HCT116 (cell line): Measurements from ENCODE around the gene HIVEP2.

ENCODE experiments used
- CBX3 ChIP-seq: IDR thresholded peaks from 2 replicates; pipeline ENCODE4 v1.6.1; 2012; ENCODE audit warnings: low read depth
- TF ChIP-seq, protein P1 (sequence below), 3 experiments: fragments of 200-600 bp in 1 of 3; sonication (generic) in 1 of 3; IDR thresholded peaks in 2 of 3; conservative IDR thresholded peaks in 1 of 3; 2 replicates each; pipeline ENCODE4 v1.5.1; 2012 to 2017; ENCODE audit warnings: low read depth in 2 of 3, low read length in 2 of 3, antibody characterized with exemption in 1 of 3, borderline replicate concordance in 1 of 3, control low read depth in 1 of 3, mild to moderate bottlenecking in 1 of 3, mixed read lengths in 1 of 3, mixed run types in 1 of 3, moderate library complexity in 1 of 3; ENCODE audit not compliant: insufficient read depth in 1 of 3

DNA sequence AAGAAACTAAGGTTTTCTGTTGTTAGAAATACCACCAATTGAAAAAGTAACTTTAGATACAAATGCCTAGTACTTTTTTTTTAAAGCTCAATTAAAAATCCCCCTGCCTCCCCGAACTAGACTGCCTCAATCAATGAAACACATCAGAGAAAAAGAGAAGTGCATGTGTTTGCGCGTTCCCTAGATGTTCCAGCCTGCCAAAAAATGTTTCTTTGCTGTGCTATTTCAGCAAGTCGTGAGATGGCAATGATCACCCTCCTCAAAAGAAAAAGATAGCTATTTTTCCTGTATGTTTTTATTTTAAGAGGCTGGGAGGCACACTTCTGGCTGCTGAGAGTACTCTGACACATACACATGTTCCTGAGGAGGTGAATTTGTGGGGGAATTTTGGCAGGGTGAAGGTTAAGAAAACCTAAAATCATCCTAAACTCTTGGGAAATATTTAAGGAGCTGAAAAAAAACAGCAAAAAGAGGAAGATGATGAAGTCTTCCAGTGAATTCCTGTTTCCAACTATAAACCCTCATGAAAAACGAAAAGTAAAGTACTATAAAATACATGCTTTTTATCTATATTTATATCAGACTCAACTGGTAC lies 114.8 kb downstream of the HIVEP2 start:
- TF ChIP-seq CBX3: no peak
- TF ChIP-seq, protein P1, sequence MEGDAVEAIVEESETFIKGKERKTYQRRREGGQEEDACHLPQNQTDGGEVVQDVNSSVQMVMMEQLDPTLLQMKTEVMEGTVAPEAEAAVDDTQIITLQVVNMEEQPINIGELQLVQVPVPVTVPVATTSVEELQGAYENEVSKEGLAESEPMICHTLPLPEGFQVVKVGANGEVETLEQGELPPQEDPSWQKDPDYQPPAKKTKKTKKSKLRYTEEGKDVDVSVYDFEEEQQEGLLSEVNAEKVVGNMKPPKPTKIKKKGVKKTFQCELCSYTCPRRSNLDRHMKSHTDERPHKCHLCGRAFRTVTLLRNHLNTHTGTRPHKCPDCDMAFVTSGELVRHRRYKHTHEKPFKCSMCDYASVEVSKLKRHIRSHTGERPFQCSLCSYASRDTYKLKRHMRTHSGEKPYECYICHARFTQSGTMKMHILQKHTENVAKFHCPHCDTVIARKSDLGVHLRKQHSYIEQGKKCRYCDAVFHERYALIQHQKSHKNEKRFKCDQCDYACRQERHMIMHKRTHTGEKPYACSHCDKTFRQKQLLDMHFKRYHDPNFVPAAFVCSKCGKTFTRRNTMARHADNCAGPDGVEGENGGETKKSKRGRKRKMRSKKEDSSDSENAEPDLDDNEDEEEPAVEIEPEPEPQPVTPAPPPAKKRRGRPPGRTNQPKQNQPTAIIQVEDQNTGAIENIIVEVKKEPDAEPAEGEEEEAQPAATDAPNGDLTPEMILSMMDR (IDR thresholded peaks at IDR 0.05 in 2 of 3, conservative IDR thresholded peaks at IDR 0.05 in 1 of 3; ENCODE audit: borderline replicate concordance in 1 of 3, insufficient read depth in 1 of 3, low read depth in 2 of 3, low read length in 2 of 3): no peak
